GM12878 (cell line): ENCODE data around the gene CDHR2. TPM values are rescaled to one million over a fixed set of nuclear protein-coding genes. Genes with fewer than 3 reads are reported as not detected.

Source experiments
- CBFB ChIP-seq: IDR thresholded peaks from 2 replicates; pipeline ENCODE4 v1.6.1; 2016; ENCODE audit warnings: antibody characterized with exemption, low read depth
- CHD4 ChIP-seq: fragments of 200-600 bp; sonication (generic); IDR thresholded peaks from 2 replicates; pipeline ENCODE4 v1.6.1; 2016; ENCODE audit warnings: mild to moderate bottlenecking
- EP300 ChIP-seq, 2 experiments: fragments of 150-350 bp in 1 of 2; IDR thresholded peaks; 2 replicates each; pipeline ENCODE4 v1.6.1; 2011 to 2012; ENCODE audit warnings: low read depth in 2 of 2, low read length in 2 of 2, borderline replicate concordance in 1 of 2, improper control_type of control experiment in 1 of 2, inconsistent platforms in 1 of 2; ENCODE audit not compliant: control insufficient read depth in 1 of 2
- HDAC2 ChIP-seq: fragments of 200-600 bp; sonication (generic); IDR thresholded peaks from 2 replicates; pipeline ENCODE4 v1.6.1; 2017
- KLF5 ChIP-seq: fragments of 450-650 bp; IDR thresholded peaks from 2 replicates; pipeline ENCODE4 v1.6.1; 2014; ENCODE audit warnings: mild to moderate bottlenecking; ENCODE audit not compliant: partially characterized antibody
- MEF2A ChIP-seq: IDR thresholded peaks from 2 replicates; pipeline ENCODE4 v1.6.1; 2011; ENCODE audit warnings: low read depth, mild to moderate bottlenecking, low read length, moderate library complexity; ENCODE audit not compliant: insufficient read depth
- PBX3 ChIP-seq: IDR thresholded peaks from 2 replicates; pipeline ENCODE4 v1.6.1; 2011; ENCODE audit warnings: mild to moderate bottlenecking, low read depth, low read length, moderate library complexity; ENCODE audit not compliant: insufficient replicate concordance
- POLR2AphosphoS5 ChIP-seq: IDR thresholded peaks from 2 replicates; pipeline ENCODE4 v1.6.1; 2011; ENCODE audit warnings: mild to moderate bottlenecking, low read length, inconsistent platforms
- RBBP5 ChIP-seq: fragments of 200-600 bp; sonication (generic); conservative IDR thresholded peaks from 2 replicates; pipeline ENCODE4 v1.6.1; 2016
- RCOR1 ChIP-seq: conservative IDR thresholded peaks from 2 replicates; pipeline ENCODE4 v1.6.1; 2012; ENCODE audit warnings: low read depth, low read length, improper control_type of control experiment
- SREBF1 ChIP-seq: IDR thresholded peaks from 2 replicates; pipeline ENCODE4 v1.6.1; 2012; ENCODE audit warnings: mild to moderate bottlenecking, low read length
- STAT1 ChIP-seq: fragments of 450-650 bp; conservative IDR thresholded peaks from 2 replicates; pipeline ENCODE4 v1.6.1; 2014; ENCODE audit warnings: antibody characterized with exemption, mild to moderate bottlenecking
- polyA plus RNA-seq, 11 experiments: library from polyadenylated mRNA; depleted of rRNA in 4 of 11; unstranded in 6 of 11; stranded (reverse) in 5 of 11; fragments of >200 nt; fragmentation: Nextera tagmentation in 4 of 11; fragmentation: Illumina TruSeq in 1 of 11; extraction: Ambion mirVana in 4 of 11; extraction: Trizol in 1 of 11; gene quantifications; 1 replicate in 1 of 11; 2 replicates in 10 of 11; pipeline versions ENCODE4 v1.2.1 to v1.2.3, GENCODE V29; 2011 to 2016; ENCODE audit warnings: inconsistent platforms in 2 of 11, missing spikeins in 2 of 11, low read depth in 1 of 11
- total RNA-seq, 4 experiments: library from RNA; depleted of rRNA in 3 of 4; stranded (reverse); fragments of >200 nt in 3 of 4; fragmentation: Illumina TruSeq in 1 of 4; extraction: Trizol in 1 of 4; gene quantifications; 2 replicates each; pipeline versions ENCODE4 v1.2.1 to v1.2.3, GENCODE V29; 2013 to 2021
- TF ChIP-seq, protein P1 (sequence below): fragments of 450-650 bp; formaldehyde crosslinking; IDR thresholded peaks from 2 replicates; pipeline ENCODE4 v1.4.0; 2022; ENCODE audit warnings: mild to moderate bottlenecking, moderate library complexity

The CDHR2 gene
- total and polyA plus RNA-seq, 10 of the 15 experiments (the other 5 are each of a cell fraction or from before 2014, with no cell fraction given), result 0.03 to 0.46 (median 0.06) TPM; not detected in 5

- TF ChIP-seq PBX3 (no peak), POLR2AphosphoS5 (no peak), MEF2A (no peak), RBBP5 (no peak), RCOR1 (no peak), KLF5 (no peak), CBFB (no peak), CHD4 (no peak), STAT1 (no peak), EP300 (IDR thresholded peaks at IDR 0.05; ENCODE audit: borderline replicate concordance in 1 of 2, control insufficient read depth in 1 of 2, low read depth in 2 of 2, low read length in 2 of 2) (no peak), SREBF1 (no peak), HDAC2 (no peak)
- TF ChIP-seq, protein P1, sequence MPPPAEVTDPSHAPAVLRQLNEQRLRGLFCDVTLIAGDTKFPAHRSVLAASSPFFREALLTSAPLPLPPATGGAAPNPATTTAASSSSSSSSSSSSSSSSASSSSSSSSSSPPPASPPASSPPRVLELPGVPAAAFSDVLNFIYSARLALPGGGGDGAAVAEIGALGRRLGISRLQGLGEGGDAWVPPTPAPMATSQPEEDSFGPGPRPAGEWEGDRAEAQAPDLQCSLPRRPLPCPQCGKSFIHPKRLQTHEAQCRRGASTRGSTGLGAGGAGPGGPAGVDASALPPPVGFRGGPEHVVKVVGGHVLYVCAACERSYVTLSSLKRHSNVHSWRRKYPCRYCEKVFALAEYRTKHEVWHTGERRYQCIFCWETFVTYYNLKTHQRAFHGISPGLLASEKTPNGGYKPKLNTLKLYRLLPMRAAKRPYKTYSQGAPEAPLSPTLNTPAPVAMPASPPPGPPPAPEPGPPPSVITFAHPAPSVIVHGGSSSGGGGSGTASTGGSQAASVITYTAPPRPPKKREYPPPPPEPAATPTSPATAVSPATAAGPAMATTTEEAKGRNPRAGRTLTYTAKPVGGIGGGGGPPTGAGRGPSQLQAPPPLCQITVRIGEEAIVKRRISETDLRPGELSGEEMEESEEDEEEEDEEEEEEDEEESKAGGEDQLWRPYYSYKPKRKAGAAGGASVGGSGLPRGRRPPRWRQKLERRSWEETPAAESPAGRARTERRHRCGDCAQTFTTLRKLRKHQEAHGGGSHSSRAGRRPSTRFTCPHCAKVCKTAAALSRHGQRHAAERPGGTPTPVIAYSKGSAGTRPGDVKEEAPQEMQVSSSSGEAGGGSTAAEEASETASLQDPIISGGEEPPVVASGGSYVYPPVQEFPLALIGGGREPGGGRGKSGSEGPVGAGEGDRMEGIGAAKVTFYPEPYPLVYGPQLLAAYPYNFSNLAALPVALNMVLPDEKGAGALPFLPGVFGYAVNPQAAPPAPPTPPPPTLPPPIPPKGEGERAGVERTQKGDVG (CRISPR knock-in tag), result no peak
These were observed 4.3 kb downstream of the CDHR2 start (continued) for GRCh38 chr5:176553260-176554085.
